Thoracic aorta (tissue), 2 donors: ENCODE results near the gene KDM6B. TPM values are rescaled to one million over a fixed set of nuclear protein-coding genes. Genes with fewer than 3 reads are reported as not detected.

Source experiments
- ATAC-seq: fragments of 150-250 bp; one replicate; pipeline ENCODE4 v1.8.0; 2017; ENCODE audit warnings: low read depth; ENCODE audit not compliant: insufficient number of reproducible peaks, low FRiP score
- DNase-seq: peaks from one replicate; pipeline ENCODE4 v3.0.0-alpha.2; 2020; ENCODE audit warnings: low spot score
- H3K27ac ChIP-seq, 2 donors: fragments of 200-600 bp; sonication (generic); 1 replicate in 1 of 2; 2 replicates in 1 of 2; pipeline ENCODE4 v1.5.1; 2016; ENCODE audit warnings: mild to moderate bottlenecking in 2 of 2, moderate library complexity in 2 of 2
- H3K27me3 ChIP-seq: fragments of 200-600 bp; sonication (generic); replicated peaks from 2 replicates; pipeline ENCODE4 v1.6.0; 2016; ENCODE audit warnings: mild to moderate bottlenecking; ENCODE audit not compliant: insufficient read depth
- H3K36me3 ChIP-seq: fragments of 200-600 bp; sonication (generic); one replicate; pipeline ENCODE4 v1.5.1; 2016
- H3K4me1 ChIP-seq, 2 donors: fragments of 200-600 bp; sonication (generic); 1 replicate in 1 of 2; 2 replicates in 1 of 2; pipeline versions ENCODE4 v1.5.1 to v1.6.0; 2016; ENCODE audit warnings: low read depth in 2 of 2, mild to moderate bottlenecking in 1 of 2; ENCODE audit not compliant: control insufficient read depth in 1 of 2
- H3K4me3 ChIP-seq: fragments of 200-600 bp; sonication (generic); 2 replicates; pipeline ENCODE4 v1.5.1; 2016; ENCODE audit warnings: mild to moderate bottlenecking
- H3K9me3 ChIP-seq: fragments of 200-600 bp; sonication (generic); 2 replicates; pipeline ENCODE4 v1.5.1; 2016
- total RNA-seq, 2 donors: library from RNA; depleted of rRNA; stranded (reverse); fragments of >200 nt; gene quantifications; one replicate each; pipeline versions ENCODE4 v1.1.0 to v1.2.3, GENCODE V29; 2016
- TF ChIP-seq, protein P1 (sequence below): fragments of 200-600 bp; sonication (generic); IDR thresholded peaks from one replicate; pipeline ENCODE4 v1.5.1; 2019; ENCODE audit warnings: antibody characterized with exemption

The KDM6B gene
- total RNA-seq, 2 donors from 2014 or later, result 9.5 to 35.8 TPM

DNA sequence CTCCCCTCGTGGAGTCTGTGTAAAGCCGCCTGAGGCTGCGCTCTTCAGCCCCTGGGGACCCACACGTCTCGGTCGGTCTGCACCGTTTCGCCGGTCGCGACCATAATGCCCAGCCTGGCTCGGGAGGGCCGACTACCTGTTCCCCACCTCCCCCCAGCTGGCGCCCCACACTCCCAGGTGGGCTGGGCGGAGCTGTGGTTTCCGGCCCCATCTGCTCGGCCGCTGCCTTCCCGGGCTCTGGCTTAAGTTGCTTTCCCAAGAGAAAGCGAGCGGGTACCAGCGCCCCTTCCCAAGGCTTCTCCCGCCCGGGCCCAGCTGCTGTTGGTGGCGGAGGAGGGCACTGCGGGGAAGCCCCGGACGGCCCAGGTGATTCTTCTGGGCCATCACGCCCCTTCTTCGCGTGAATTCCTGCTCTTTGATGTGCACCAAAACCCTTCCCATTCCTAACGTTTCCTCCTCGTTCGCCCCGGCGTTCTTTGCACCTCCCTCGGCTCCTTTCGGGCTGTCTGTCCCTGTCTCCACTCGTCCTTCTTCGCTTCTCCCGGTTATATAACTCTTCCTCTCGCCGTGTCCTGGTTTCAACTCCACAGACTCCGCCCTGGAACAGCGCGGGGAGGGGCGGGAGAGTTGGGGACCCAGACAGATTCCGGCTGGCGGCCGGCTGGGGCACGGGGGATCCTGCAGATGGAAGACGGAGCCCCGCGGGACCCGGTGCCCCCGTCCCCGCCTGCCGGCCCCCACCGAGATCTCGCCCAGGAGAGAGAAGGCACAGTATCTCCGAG, 2.0 kb downstream of the KDM6B start:
- no peaks in the 10 kb centered on the region for H3K9me3 ChIP-seq
- DNase-seq (no peak), ATAC-seq (no peak)
- H3K4me3 ChIP-seq, result peak overlapping the region; percentile 80
- TF ChIP-seq, protein P1, sequence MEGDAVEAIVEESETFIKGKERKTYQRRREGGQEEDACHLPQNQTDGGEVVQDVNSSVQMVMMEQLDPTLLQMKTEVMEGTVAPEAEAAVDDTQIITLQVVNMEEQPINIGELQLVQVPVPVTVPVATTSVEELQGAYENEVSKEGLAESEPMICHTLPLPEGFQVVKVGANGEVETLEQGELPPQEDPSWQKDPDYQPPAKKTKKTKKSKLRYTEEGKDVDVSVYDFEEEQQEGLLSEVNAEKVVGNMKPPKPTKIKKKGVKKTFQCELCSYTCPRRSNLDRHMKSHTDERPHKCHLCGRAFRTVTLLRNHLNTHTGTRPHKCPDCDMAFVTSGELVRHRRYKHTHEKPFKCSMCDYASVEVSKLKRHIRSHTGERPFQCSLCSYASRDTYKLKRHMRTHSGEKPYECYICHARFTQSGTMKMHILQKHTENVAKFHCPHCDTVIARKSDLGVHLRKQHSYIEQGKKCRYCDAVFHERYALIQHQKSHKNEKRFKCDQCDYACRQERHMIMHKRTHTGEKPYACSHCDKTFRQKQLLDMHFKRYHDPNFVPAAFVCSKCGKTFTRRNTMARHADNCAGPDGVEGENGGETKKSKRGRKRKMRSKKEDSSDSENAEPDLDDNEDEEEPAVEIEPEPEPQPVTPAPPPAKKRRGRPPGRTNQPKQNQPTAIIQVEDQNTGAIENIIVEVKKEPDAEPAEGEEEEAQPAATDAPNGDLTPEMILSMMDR, result no peak
- no peaks in the 10 kb centered on the region for H3K27me3 ChIP-seq
- peak overlapping the region; percentile 95 for H3K27ac ChIP-seq
- no peaks in the 10 kb centered on the region for H3K36me3 ChIP-seq
- H3K4me1 ChIP-seq, result peaks cover 19 to 31% of the 10 kb centered on the region in 2 donors

DNA sequence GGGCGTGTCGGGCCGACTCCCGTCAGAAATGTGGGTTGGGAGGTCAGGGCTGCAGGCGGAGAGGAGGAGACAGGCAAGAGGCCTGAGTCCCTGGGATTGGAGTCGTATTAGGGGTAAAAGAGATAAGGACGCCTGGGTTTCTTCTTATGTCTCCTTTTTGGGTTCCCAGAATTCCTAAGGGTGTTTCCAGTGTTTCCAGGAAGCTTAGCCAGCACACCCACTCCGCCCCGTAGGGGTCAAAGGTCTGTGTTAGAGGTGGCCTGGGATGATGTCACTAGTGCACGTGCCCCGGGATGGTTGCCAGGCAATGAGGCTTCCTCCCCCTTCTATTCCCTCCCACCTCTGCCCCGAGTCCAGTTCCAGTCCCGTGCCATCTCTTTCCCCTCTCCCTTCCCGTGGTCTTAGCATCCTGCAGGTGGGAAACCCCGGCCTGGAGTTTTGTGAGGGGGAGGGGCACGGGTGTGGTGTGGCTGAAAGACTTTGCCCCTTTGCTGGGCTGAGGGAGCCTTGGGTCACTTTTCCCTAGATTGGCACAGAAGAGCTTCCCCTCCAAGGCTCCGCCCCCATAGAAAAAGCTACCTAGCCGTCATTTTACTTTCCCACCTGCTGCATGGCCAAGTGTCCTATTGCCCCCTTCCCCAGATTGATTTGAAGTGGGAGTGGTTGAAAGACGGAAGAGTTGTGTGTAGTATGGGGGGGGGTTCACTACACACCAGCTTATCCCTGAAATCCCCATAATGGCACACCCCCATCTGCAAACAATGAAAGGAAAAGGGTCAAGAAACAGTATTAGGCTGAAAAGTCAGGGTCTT, 2.8 kb downstream of the KDM6B start:
- H3K4me1 ChIP-seq, result peaks cover 21 to 35% of the 10 kb centered on the region in 2 donors
- no peaks in the 10 kb centered on the region for H3K9me3 ChIP-seq
- no peaks in the 10 kb centered on the region for H3K36me3 ChIP-seq
- H3K27ac ChIP-seq, result peak overlapping the region; percentile 95
- no peaks in the 10 kb centered on the region for H3K27me3 ChIP-seq
- TF ChIP-seq, protein P1, result no peak
- ATAC-seq, result peak; percentile 9
- peak overlapping the region; percentile 80 for H3K4me3 ChIP-seq
- DNase-seq, result peak; percentile 74

DNA sequence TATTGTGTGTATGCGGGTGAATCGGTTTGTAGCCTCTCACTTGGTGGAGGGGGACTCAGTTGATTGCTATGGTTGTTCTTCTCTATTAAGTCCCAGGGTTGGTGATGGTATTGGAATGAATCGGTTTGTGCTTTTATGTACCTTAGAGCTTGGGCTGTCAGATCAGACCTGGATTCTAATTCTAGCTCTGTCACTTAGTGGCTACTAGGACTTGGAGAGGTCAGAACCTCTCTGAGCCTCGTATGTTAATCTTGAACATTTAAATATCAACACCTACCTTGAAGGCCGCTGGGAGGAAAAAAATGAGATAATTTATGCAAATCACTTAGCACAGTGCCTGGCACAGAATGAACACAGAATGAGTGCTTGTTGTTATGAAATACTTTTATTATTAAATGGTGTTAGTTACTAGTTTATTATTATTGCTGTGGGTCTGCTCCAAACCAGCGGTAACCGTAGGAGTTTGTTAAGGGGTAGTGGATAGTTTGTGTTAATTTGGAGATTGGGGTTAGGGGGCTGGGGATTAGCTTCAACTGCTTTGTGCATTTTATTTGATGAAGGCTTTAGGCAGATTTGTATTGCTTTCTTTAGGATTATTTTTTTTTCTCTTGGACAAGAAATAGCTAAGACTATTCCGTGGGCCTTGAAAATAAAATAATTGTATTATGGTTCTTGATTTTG, 3.5 kb downstream of the KDM6B start:
- no peaks in the 10 kb centered on the region for H3K9me3 ChIP-seq
- H3K27ac ChIP-seq, result no peak overlapping the region
- TF ChIP-seq, protein P1, result no peak
- peak overlapping the region; percentile 80 for H3K4me3 ChIP-seq
- no peaks in the 10 kb centered on the region for H3K27me3 ChIP-seq
- no peak for DNase-seq
- H3K36me3 ChIP-seq, result no peaks in the 10 kb centered on the region
- no peak for ATAC-seq
- peaks cover 21 to 35% of the 10 kb centered on the region in 2 donors for H3K4me1 ChIP-seq

DNA sequence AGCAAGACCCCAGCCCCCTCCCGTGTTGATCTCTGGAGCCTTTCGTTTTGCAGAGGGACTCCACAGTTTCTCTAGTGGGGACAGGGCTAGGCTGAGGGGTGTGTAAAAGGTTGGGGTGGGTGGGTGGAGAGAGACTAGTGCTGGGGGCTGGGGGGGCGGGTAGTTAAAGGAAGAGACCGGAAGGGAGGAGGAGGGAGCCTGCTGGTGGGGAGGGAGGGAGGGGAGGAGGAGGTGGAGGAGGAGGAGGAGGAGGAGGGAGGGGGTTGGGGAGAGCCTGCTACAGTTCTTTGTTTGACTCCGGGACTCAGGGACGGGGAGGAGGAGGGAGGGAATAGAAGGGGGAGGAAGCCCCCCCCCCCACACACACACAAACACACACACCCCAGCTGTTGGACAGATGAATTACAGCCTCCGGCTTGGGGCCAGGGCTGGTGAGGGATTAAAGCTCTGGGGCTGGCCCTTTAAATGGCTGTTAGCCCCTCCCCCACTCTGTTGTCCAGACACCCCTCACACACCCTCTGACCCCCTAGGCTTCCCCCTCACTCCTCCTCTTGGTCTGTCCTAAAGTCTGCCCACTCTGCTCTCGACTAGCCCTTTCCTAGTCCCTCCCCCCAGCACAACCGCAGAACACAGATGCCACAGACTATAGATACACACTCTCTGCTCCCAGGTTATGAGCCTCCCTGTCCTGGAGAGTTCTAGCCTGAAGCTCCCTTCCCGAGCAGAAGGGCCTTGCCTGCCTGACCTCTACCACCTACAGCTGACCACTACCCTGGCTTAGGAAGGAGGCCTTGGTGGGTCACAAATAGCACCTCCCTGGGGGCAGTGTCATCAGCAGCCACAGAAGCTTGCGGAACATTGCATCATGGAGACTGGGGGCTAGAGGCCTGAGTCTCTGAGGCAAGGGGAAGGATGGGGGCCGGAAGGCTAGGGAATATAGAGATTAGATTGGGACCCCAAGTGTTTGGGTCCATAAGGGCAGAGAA, 4.4 kb downstream of the KDM6B start:
- no peaks in the 10 kb centered on the region for H3K27me3 ChIP-seq
- no peaks in the 10 kb centered on the region for H3K36me3 ChIP-seq
- H3K4me1 ChIP-seq, result peaks cover 21 to 35% of the 10 kb centered on the region in 2 donors
- TF ChIP-seq, protein P1, result no peak
- peak overlapping the region; percentile 80 for H3K4me3 ChIP-seq
- H3K9me3 ChIP-seq, result no peaks in the 10 kb centered on the region
- DNase-seq (no peak), ATAC-seq (no peak)
- H3K27ac ChIP-seq, result no peak overlapping the region
